ENCODE results near the gene ST14.

The ST14 gene

GRCh38 chr11:130180491-130180890, 20.9 kb downstream of the ST14 start:
- H3K27ac ChIP-seq = peak overlapping the region; percentile 77
- TF ChIP-seq CTCF (IDR thresholded peaks at IDR 0.05) = no peak
- TF ChIP-seq ZFX (IDR thresholded peaks at IDR 0.05; ENCODE audit: borderline replicate concordance) = no peak

- TF ChIP-seq ZFX (IDR thresholded peaks at IDR 0.05; ENCODE audit: borderline replicate concordance) (no peak), CTCF (IDR thresholded peaks at IDR 0.05) (no peak)
- peak overlapping the region; percentile 77 for H3K27ac ChIP-seq
Observed at GRCh38 chr11:130180896-130181294, 21.3 kb downstream of the ST14 start.

- TF ChIP-seq CTCF (IDR thresholded peaks at IDR 0.05) = no peak
- no peak for TF ChIP-seq ZFX (IDR thresholded peaks at IDR 0.05; ENCODE audit: borderline replicate concordance)
- H3K27ac ChIP-seq = peak overlapping the region; percentile 77
Observed at GRCh38 chr11:130181295-130182272, 22.0 kb downstream of the ST14 start.

GRCh38 chr11:130183878-130184610, 24.5 kb downstream of the ST14 start:
- TF ChIP-seq ZFX (IDR thresholded peaks at IDR 0.05; ENCODE audit: borderline replicate concordance) (no peak), CTCF (IDR thresholded peaks at IDR 0.05) (no peak)
- no peak overlapping the region for H3K27ac ChIP-seq

GRCh38 chr11:130187096-130187495, 27.5 kb downstream of the ST14 start:
- TF ChIP-seq CTCF (IDR thresholded peaks at IDR 0.05) (no peak), ZFX (IDR thresholded peaks at IDR 0.05; ENCODE audit: borderline replicate concordance) (no peak)
- no peak overlapping the region for H3K27ac ChIP-seq

GRCh38 chr11:130188047-130188446, 28.5 kb downstream of the ST14 start:
- no peak overlapping the region for H3K27ac ChIP-seq
- TF ChIP-seq ZFX (IDR thresholded peaks at IDR 0.05; ENCODE audit: borderline replicate concordance) (no peak), CTCF (IDR thresholded peaks at IDR 0.05) (no peak)

Measured in 22Rv1 (cell line).